ENCODE data around the gene ADARB2. TPM values are rescaled to one million over a fixed set of nuclear protein-coding genes. Genes with fewer than 3 reads are reported as not detected.

The ADARB2 gene
- total and polyA plus RNA-seq, 3 donors from 2014 or later = 8.5 to 13.0 (median 10.4) TPM

- H3K27ac ChIP-seq = no peak overlapping the region
- H3K4me3 ChIP-seq = no peak overlapping the region
- no peaks in the 10 kb centered on the region for H3K36me3 ChIP-seq (ENCODE audit: low read depth, missing control alignments)
- WGBS, 2 donors = 78 to 94% methylated on average over 8 of the region's 8 CpGs
- H3K4me1 ChIP-seq = no peaks in the 10 kb centered on the region
- no peaks in the 10 kb centered on the region for H3K9me3 ChIP-seq
- intact Hi-C loops (cut with DNase I; ENCODE audit: low total_unique reads) = no loop called here
- TF ChIP-seq CTCF (IDR thresholded peaks at IDR 0.05) = no peak
- TF ChIP-seq POLR2A (IDR thresholded peaks at IDR 0.05) = no peak
- DNase-seq = no peak
- no peaks in the 10 kb centered on the region for H3K27me3 ChIP-seq
Measured at GRCh38 chr10:1365540-1366321, 371.6 kb downstream of the ADARB2 start.

- no peak for DNase-seq
- no peak for TF ChIP-seq POLR2A (IDR thresholded peaks at IDR 0.05)
- no peak for TF ChIP-seq CTCF (IDR thresholded peaks at IDR 0.05)
- WGBS, 2 donors = 86% methylated on average over 11 to 15 of the region's 16 CpGs
- Histone ChIP-seq H3K4me1 (peaks cover 3% of the 10 kb centered on the region), H3K9me3 (no peaks in the 10 kb centered on the region), H3K4me3 (no peak overlapping the region), H3K27me3 (no peaks in the 10 kb centered on the region), H3K27ac (no peak overlapping the region), H3K36me3 (ENCODE audit: low read depth, missing control alignments) (no peaks in the 10 kb centered on the region)
- intact Hi-C loops (cut with DNase I; ENCODE audit: low total_unique reads) = no loop called here
Measured at GRCh38 chr10:1364151-1364910, 373.0 kb downstream of the ADARB2 start.

- peak overlapping the region; percentile 15 to 29 for H3K4me3 ChIP-seq
- TF ChIP-seq CTCF (IDR thresholded peaks at IDR 0.05) = no peak
- no peak for TF ChIP-seq POLR2A (IDR thresholded peaks at IDR 0.05)
- no peaks in the 10 kb centered on the region for H3K36me3 ChIP-seq (ENCODE audit: low read depth, missing control alignments)
- H3K9me3 ChIP-seq = no peaks in the 10 kb centered on the region
- H3K4me1 ChIP-seq = peaks cover 3% of the 10 kb centered on the region
- WGBS, 2 donors = 49 to 78% methylated on average over 27 to 63 of the region's 63 CpGs
- H3K27ac ChIP-seq = no peak overlapping the region
- no peaks in the 10 kb centered on the region for H3K27me3 ChIP-seq
- intact Hi-C loops (cut with DNase I; ENCODE audit: low total_unique reads) = no loop called here
- DNase-seq = no peak
Measured at GRCh38 chr10:1363446-1364121, 373.7 kb downstream of the ADARB2 start.

GRCh38 chr10:1362589-1363445, 374.5 kb downstream of the ADARB2 start:
- 66 to 83% methylated on average over 31 to 98 of the region's 101 CpGs for WGBS, 2 donors
- Histone ChIP-seq H3K27me3 (no peaks in the 10 kb centered on the region), H3K27ac (no peak overlapping the region), H3K4me3 (peak overlapping the region; percentile 15 to 29), H3K36me3 (ENCODE audit: low read depth, missing control alignments) (no peaks in the 10 kb centered on the region), H3K4me1 (peaks cover 3% of the 10 kb centered on the region), H3K9me3 (no peaks in the 10 kb centered on the region)
- TF ChIP-seq POLR2A (IDR thresholded peaks at IDR 0.05) (no peak), CTCF (IDR thresholded peaks at IDR 0.05) (no peak)
- no peak for DNase-seq
- intact Hi-C loops (cut with DNase I; ENCODE audit: low total_unique reads) = no loop called here

All from testis (tissue), 3 donors.